DMS53 (cell line): Measurements from ENCODE around the gene CBX4.

Source experiments
- DNase-seq: peaks from one replicate; lab custom pipeline; 2025; lab: John Stamatoyannopoulos, UW

CBX4 gene

GRCh38 chr17:79841369-79842135, 2.3 kb upstream of the CBX4 start:
- DNase-seq, result peak; percentile 37

- no peak for DNase-seq
These were observed 1.7 kb upstream of the CBX4 start for GRCh38 chr17:79840989-79841286.

- DNase-seq, result peak; percentile 73
These were observed 1.2 kb upstream of the CBX4 start for GRCh38 chr17:79840269-79840988.

- DNase-seq, result peak; percentile 81
These were observed 542 bp downstream of the CBX4 start for GRCh38 chr17:79838522-79839274.

- DNase-seq, result peak; percentile 63
These were observed 1.2 kb downstream of the CBX4 start for GRCh38 chr17:79837888-79838521.

GRCh38 chr17:79836972-79837887, 2.0 kb downstream of the CBX4 start:
- DNase-seq, result peak; percentile 39

- no peak for DNase-seq
These were observed 2.7 kb downstream of the CBX4 start for GRCh38 chr17:79836510-79836971.

- peak; percentile 25 for DNase-seq
These were observed 3.2 kb downstream of the CBX4 start for GRCh38 chr17:79835953-79836509.

- no peak for DNase-seq
These were observed 3.8 kb downstream of the CBX4 start for GRCh38 chr17:79835470-79835899.

GRCh38 chr17:79834565-79835469, 4.4 kb downstream of the CBX4 start:
- peak; percentile 27 for DNase-seq

- DNase-seq, result no peak
These were observed 5.3 kb downstream of the CBX4 start for GRCh38 chr17:79833744-79834564.

GRCh38 chr17:79833110-79833450, 6.2 kb downstream of the CBX4 start:
- DNase-seq, result no peak

GRCh38 chr17:79832218-79833109, 6.8 kb downstream of the CBX4 start:
- DNase-seq, result peak; percentile 53

GRCh38 chr17:79831265-79832217, 7.7 kb downstream of the CBX4 start:
- DNase-seq, result peak; percentile 37

- peak; percentile 74 for DNase-seq
These were observed 8.4 kb downstream of the CBX4 start for GRCh38 chr17:79830763-79831264.

- no peak for DNase-seq
These were observed 8.9 kb downstream of the CBX4 start for GRCh38 chr17:79830303-79830702.

GRCh38 chr17:79829457-79829856, 9.8 kb downstream of the CBX4 start:
- DNase-seq, result no peak
